A673 (cell line): ENCODE data around the gene ADGRD1.

ENCODE experiments used
- EZH2 ChIP-seq: fragments of 200-600 bp; sonication (generic); IDR thresholded peaks from 2 replicates; pipeline ENCODE4 v1.6.1; 2017; ENCODE audit warnings: borderline replicate concordance, low read depth, mild to moderate bottlenecking, mixed read lengths, antibody characterized with exemption, low read length; ENCODE audit not compliant: poor library complexity, severe bottlenecking
- TF ChIP-seq, protein P1 (sequence below): fragments of 300-800, 200-600 bp; sonication (generic); conservative IDR thresholded peaks from 2 replicates; pipeline ENCODE4 v1.5.1; 2017; ENCODE audit warnings: low read depth, mild to moderate bottlenecking, antibody characterized with exemption, low read length, moderate library complexity, mixed read lengths

GRCh38 chr12:131105736-131106348, 152.1 kb downstream of the ADGRD1 start:
- TF ChIP-seq, protein P1, sequence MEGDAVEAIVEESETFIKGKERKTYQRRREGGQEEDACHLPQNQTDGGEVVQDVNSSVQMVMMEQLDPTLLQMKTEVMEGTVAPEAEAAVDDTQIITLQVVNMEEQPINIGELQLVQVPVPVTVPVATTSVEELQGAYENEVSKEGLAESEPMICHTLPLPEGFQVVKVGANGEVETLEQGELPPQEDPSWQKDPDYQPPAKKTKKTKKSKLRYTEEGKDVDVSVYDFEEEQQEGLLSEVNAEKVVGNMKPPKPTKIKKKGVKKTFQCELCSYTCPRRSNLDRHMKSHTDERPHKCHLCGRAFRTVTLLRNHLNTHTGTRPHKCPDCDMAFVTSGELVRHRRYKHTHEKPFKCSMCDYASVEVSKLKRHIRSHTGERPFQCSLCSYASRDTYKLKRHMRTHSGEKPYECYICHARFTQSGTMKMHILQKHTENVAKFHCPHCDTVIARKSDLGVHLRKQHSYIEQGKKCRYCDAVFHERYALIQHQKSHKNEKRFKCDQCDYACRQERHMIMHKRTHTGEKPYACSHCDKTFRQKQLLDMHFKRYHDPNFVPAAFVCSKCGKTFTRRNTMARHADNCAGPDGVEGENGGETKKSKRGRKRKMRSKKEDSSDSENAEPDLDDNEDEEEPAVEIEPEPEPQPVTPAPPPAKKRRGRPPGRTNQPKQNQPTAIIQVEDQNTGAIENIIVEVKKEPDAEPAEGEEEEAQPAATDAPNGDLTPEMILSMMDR: no peak
- TF ChIP-seq EZH2: no peak
